Measurements from ENCODE around the gene EEF1G. TPM values are rescaled to one million over a fixed set of nuclear protein-coding genes. Genes with fewer than 3 reads are reported as not detected.
A peak's percentile ranks its signal among the peaks of the same experiment; 100 is the strongest.
"Not testable (repeated sequence)": the region's sequence is repeated elsewhere in the genome, so short reads cannot be mapped to it uniquely, and the experiment has no call there.

EEF1G gene
- total RNA-seq, 1 donor: 1,443 TPM

- no peak for TF ChIP-seq CTCF (IDR thresholded peaks at IDR 0.05; ENCODE audit: insufficient read depth, low read length)
- DNase-seq (ENCODE audit: low read depth): no peak
- H3K4me3 ChIP-seq (ENCODE audit: low read depth, low read length): no peak overlapping the region
These were observed 7.4 kb downstream of the EEF1G start for GRCh38 chr11:62566247-62566646.

GRCh38 chr11:62565100-62565802 is 8.4 kb downstream of the EEF1G start:
- TF ChIP-seq CTCF (IDR thresholded peaks at IDR 0.05; ENCODE audit: insufficient read depth, low read length): no peak
- H3K4me3 ChIP-seq (ENCODE audit: low read depth, low read length): no peak overlapping the region
- DNase-seq (ENCODE audit: low read depth): no peak

GRCh38 chr11:62561677-62562230 is 11.9 kb downstream of the EEF1G start:
- not testable (repeated sequence) for DNase-seq (ENCODE audit: low read depth); H3K4me3 ChIP-seq (ENCODE audit: low read depth, low read length)

GRCh38 chr11:62560566-62561103 is 13.1 kb downstream of the EEF1G start:
- peak; percentile 93 for TF ChIP-seq CTCF (IDR thresholded peaks at IDR 0.05; ENCODE audit: insufficient read depth, low read length)
- H3K4me3 ChIP-seq (ENCODE audit: low read depth, low read length): no peak overlapping the region
- peak; percentile 99 for DNase-seq (ENCODE audit: low read depth)

- not testable (repeated sequence) for DNase-seq (ENCODE audit: low read depth); H3K4me3 ChIP-seq (ENCODE audit: low read depth, low read length)
These were observed 14.1 kb downstream of the EEF1G start for GRCh38 chr11:62559626-62560025.

- no peak for DNase-seq (ENCODE audit: low read depth)
- no peak for TF ChIP-seq CTCF (IDR thresholded peaks at IDR 0.05; ENCODE audit: insufficient read depth, low read length)
- no peak overlapping the region for H3K4me3 ChIP-seq (ENCODE audit: low read depth, low read length)
These were observed 14.5 kb downstream of the EEF1G start for GRCh38 chr11:62559204-62559603.

- DNase-seq (ENCODE audit: low read depth): no peak
- no peak overlapping the region for H3K4me3 ChIP-seq (ENCODE audit: low read depth, low read length)
- no peak for TF ChIP-seq CTCF (IDR thresholded peaks at IDR 0.05; ENCODE audit: insufficient read depth, low read length)
These were observed 15.0 kb downstream of the EEF1G start for GRCh38 chr11:62558669-62559068.
